ENCODE data around the gene TMBIM1.

The TMBIM1 gene

DNA sequence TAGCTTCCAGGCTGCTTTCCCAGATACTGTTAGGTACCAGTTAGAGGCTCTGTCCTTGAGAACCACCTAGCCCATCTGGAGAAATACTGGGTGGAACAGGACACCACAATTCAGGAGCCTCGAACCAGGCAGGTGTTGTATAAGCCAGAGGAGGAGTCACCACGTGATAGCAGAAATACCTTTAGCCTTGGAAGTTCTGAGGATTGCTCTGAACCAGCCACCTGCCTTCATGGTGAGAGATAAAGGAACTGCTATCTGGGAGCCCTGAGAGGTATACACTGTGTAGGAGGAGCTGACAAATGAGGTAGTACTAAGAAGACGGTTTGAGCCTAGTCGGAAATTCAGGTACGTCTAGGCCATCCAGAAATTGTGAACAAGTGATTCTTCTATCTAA, 39.1 kb downstream of the TMBIM1 start:
- no peak for DNase-seq

DNA sequence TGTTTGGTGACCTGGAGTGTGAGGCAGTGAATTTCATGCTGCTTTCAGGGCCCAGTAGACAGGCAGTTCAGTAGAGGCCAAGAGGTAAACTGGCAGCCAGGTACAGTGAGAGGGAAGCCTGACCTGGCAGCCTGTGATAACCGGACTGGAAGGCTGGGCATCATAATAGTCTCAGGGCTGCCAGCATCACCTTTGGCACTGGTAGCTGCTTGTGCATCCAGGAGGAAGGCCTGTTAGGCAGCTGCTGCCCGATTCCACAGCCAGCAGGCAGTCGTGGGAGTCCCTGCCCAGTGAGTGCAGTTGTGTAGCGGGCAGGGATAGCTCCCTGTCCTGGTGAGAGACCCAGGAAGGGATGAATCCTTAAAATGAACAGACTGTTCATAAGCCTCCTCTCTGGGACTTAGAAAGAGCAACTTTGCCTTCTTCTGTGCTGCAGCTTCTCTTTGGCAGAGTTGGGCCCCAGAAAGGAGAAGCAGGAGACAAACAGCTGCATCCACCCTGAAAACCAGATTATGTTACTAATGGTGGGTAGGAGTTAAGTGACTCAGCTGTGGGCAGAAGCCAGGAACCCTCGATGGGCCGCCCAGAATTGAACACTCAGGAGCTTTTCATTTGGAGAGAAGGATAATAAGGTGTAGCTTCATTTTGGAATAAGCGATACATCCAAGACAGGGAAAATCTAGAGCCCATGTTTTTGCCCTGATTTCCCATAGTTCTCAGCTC, 39.6 kb downstream of the TMBIM1 start:
- no peak for DNase-seq

GRCh38 chr2:218249691-218250090, 42.6 kb downstream of the TMBIM1 start:
- DNase-seq = no peak

GRCh38 chr2:218245214-218245613, 47.1 kb downstream of the TMBIM1 start:
- DNase-seq = no peak

- DNase-seq = no peak
Observed at GRCh38 chr2:218244665-218245064, 47.6 kb downstream of the TMBIM1 start.

DNA sequence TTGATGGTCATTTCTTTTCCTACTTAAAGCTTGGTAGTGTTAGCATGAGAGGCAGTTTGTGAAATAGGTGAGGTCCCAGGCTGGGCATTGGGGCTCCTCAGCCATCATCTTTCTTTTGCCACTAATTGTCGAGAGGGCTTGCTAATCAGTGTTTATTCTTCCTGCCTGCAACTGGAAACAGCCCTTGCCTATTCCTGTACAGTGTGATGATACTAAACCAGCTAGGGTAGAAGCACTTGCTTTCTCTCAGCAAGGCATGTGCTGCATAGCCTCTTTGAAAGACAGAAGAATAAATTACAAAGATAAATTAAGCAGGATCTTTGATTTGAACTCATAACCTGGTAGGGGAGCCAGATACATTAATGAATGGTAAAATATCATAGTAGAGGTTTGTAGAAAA, 48.1 kb downstream of the TMBIM1 start:
- DNase-seq = no peak

DNA sequence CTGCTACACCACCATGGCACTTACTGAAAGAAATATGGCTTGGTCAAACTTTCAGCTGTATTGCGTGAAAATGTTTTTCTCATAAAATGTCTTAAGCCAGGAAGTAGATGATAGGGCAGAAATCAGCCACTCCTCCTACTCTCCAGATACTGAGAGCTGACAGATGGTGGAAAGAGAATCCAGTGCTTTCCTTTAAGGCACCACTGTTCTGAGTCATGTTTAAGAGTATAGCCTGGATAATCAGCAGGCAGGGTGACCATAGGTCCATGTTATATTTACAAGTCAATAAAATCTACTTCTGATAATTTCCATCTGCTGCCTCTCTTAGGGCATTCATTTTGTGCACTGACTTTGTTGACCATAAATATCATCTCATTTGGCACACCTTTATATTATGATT, 53.4 kb downstream of the TMBIM1 start:
- no peak for DNase-seq

DNA sequence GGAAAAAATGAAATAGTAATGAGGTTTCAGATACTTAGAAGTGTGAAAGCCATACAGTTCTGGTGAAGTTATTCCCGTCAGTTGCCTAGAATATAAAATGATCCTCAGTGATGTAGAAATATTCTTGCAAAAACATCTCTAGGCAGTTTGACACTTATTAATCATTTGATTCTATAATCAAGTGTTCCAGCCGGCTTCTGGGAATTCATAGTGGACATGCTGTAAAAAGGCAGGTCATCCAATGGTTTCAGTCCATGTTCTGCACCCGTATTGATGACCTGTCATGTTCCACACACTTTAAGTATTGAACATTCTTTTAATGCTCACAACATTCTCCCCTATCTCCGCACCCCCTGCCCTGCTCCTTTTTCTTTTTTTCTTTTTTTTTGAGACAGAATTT, 55.5 kb downstream of the TMBIM1 start:
- DNase-seq = no peak

DNA sequence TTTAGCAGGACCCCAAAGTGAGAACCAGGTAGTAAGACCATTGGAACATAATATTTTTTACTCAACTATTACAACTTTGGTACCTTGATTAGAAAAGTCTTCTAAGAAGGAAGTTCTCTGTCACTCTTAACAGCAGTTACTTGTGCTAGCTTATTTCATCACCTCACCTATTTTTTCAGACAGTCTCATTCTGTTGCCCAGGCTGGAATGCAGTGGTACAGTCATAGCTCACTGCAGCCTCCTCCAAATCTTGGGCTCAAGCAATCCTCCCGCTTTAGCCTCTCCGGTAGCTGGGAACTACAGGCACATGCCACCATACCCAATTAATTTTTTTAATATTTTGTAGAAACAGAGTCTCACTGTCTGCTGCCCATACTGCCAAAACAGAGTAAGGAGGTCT, 57.3 kb downstream of the TMBIM1 start:
- no peak for DNase-seq

DNA sequence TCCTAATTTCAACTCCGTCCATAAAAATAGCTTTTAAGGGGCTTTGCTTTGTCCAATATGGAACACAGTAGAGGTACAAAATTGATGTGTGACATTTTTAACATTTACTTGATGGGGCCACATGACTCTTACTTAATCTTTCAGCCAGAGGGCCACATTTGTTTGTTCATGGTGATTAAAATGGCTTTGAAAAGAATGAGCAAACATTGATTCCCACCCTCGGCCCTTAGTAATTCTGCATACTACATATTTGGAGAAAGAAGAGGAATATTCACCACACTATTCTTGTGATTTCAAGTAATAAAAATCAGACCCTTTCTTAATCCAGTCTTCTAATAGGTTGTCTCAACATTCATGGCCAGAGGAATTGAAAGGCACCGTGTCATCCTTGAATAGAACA, 57.8 kb downstream of the TMBIM1 start:
- DNase-seq = no peak

GRCh38 chr2:218233543-218233942, 58.8 kb downstream of the TMBIM1 start:
- DNase-seq = no peak

GRCh38 chr2:218230882-218231281, 61.4 kb downstream of the TMBIM1 start:
- DNase-seq = peak; percentile 10

DNA sequence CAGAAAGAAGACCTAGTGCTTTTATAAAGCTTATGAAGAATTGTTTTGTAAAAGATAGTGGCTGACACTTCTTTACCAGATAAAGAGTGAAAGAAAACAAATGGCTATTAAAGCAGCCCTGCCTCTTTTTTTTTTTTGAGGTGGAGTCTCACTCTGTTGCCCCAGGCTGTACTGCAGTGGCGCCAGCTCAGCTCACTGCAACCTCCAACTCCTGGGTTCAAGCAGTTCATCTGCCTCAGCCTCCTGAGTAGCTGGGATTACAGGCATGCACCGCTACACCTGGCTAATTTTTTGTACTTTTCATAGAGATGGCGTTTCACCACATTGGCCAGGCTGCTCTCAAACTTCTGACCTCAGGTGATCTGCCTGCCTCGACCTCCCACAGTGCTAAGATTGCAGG, 62.5 kb downstream of the TMBIM1 start:
- DNase-seq = no peak

DNA sequence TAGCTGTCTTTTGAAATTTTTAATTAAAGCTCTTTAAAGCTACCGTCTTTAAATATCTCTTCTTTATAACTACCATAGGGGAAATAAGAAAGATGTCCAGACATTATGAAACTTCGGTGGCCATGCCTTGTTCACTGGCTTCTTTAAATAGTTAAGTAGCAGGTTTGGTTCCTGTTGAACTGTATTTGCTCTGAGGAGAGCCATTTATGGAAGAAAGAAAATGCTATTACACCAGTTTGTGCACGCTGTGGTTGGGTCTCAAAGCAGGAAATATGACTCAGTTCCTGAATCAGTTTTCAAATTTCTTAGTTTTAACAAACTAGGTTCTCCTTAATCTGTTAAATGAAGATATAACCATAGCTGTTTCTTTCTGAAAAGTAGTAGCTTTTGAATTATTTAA, 63.1 kb downstream of the TMBIM1 start:
- peak; percentile 8 for DNase-seq

DNA sequence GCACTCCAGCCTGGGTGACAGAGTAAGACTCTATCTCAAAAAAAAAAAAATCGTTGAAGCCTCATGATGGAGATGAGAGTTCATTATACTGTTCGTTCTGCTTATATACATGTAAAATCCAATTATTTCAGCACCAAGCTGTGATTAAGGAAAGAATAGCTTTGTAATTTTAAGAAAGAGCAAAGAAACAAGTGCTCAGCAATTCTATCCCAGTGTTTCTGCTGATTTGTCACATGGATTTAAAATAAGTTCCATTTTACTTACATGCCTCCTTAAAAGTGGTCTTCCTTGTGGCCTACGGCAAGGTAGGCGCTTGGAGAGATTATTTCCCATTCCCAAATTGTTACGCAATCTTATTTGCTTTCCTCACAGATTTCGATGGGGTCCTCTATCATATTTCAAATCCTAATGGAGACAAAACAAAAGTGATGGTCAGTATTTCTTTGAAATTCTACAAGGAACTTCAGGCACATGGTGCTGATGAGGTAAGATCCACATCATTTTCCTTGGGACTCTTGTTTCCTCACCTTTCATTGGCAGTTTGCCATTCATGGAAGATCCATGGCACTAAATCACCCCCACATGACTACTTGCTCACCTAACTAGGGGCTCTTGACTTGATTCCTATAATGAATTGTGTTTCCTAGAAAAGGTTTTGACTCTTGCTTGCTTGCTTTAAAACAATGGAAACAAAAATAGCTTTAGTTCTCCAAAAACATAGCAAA, 63.8 kb downstream of the TMBIM1 start:
- no peak for DNase-seq

DNA sequence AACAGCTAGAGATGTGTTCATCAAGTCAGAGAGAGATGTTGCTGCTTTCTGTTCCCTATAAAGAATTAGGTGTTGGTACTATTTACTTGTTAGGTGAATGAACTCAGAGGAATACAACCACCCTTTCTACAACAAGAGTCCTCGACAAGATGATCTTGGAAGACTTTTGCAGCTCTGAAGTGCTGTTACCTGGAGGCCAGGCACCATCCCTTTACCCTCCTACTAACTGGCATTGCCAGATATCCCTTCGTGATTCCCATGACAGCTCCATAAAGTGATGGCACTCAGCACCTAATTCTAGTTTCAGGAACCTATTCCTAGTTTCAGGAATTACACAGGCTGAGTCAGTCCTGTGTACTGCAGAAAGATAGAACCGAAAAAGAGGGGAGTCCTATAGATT, 65.4 kb downstream of the TMBIM1 start:
- DNase-seq = no peak
